H54 (cell line): ENCODE results near the gene PTPRD.

Source experiments
- DNase-seq: peaks from one replicate; pipeline ENCODE4 v3.0.0; 2011; ENCODE audit warnings: low spot score, mixed read lengths; ENCODE audit not compliant: insufficient read length
- FAIRE-seq: peaks from 3 replicates; lab custom pipeline; 2011; peaks lifted over from hg19 to GRCh38; lab: Jason Lieb, UNC
- POLR2A ChIP-seq: IDR thresholded peaks from 2 replicates; pipeline ENCODE4 v1.6.1; 2011; ENCODE audit warnings: low read depth, mild to moderate bottlenecking, low read length

Gene PTPRD

DNA sequence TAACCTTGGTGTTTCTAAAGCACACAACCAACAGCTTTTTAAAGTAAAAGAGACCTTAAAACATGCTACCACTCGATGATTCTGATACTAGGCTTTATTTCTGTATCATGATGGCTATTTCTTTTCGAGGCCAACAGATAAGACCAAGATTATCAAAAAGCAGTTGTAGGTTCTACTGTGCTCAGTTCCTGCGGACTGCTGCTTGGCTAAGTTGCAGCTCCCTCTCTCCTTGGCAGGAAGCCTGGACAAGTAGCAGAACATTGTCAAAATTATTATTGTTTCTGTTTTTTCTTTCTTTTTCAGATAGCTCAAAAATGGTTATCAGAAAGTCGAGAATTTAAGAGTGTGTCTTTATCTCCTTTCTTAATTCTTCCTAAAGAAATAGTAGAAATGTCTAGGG lies 607.6 kb downstream of the PTPRD start:
- DNase-seq, result no peak
- no peak for FAIRE-seq
- TF ChIP-seq POLR2A, result no peak

DNA sequence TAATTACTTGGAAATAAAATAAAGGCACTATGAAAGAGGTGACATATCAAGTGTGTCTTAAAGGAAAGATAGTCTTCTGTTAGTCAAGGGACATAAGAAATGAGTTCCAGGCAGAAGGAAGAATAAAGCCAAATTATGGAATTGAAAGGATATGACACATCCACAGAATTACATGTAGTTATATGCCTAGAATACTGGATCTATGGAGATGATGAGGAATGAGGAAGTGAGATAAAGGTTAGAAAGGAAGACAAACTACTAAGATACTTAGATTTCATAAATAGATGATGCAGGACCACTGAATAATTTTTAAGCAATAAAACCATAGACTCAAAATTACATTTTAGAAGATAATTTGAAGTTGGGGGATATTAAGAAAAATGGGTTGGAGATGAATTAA lies 609.8 kb downstream of the PTPRD start:
- DNase-seq (no peak), FAIRE-seq (no peak)
- no peak for TF ChIP-seq POLR2A

DNA sequence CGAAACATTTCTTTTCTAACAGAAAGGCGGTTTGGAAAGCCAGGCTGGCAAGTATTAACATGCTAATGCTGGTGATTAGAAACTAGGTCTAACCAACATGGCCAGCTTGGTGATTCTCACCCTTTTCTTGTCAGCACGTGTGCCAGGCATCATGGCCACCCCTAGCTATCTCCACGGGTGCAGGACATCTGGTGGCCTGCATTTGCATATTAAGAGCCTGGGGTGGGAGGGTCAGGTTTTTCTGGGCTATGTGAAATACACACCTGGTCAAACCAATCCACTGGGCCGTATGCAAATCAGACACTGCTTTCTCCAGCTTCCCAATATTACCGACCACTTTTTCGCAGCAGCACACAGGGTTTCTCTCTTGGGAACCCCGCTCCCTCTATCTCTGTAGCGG lies 612.1 kb downstream of the PTPRD start:
- no peak for TF ChIP-seq POLR2A
- DNase-seq (no peak), FAIRE-seq (no peak)

DNA sequence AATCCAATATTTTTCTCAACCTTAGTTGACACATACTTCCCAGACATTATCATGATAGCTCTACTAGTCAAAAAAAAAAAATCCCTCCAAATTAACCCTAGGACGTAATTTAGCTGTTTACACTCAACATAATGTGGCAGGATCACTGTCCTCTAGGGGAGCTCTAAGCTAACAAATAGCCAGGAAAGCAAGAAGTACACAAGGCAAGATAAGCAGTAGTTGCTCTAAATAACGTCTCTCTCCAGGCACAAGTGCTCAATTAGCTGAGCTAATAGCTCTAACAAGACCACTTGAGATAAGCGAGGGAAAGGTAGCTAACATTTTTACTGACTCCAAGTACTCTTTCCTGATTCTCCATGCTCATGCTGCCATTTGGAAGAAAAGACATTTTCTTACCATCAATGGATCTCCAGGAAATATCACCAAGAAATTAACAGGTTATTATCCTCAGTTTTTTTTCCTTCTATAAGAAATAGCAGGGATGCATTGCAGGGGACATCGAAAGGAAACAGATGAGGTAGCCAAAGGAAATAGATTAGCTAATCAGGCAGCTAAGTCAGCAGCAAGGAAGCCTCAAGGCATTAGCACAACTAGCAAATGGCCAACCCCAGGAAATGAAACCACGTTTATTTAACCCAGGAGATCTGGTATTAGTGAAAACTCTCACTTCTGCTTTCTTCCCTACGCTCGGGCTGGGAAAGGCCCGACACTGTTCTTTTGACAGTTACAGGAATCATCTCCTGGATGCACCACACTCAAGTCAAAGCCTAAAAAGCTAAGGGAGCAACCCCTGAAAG lies 614.1 kb downstream of the PTPRD start:
- FAIRE-seq (peak; percentile 72), DNase-seq (no peak)
- no peak for TF ChIP-seq POLR2A

DNA sequence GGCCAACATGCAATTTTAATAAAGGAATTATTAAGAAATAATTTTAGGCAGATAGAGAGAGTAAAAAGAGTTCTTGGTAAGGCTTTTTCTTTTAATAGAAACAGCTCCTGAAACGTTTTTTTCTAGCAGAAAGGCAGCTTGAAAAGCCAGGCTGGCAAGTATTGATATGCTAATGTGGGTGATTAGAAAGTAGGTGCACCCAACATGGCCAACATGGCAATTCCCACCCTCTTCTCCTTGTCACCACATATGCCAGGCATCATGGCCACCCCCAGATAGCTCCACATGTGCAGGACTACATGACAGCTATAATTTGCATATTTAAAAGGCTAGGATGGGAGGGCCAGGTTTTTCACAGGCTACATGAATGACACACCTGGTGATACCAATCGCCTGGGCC lies 615.2 kb downstream of the PTPRD start:
- FAIRE-seq, result no peak
- TF ChIP-seq POLR2A, result no peak
- no peak for DNase-seq

DNA sequence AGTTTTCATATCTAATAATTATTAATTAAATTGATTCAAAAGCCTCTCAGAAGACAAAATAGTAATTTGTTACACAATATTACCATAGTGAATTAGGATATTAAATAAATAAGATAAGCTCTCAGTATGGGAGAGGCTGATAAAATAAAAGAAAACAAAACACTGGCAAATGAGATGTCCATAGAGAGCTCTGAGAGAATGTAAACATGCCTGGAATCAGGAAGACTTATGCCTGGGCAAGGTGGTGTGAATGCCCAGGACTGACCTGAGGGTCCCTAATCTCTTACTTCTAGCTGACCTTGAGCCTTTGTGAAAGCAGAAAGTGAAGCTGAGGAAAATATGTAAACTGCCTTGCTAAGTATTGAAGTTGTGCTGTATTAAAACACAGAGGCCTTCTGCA lies 616.5 kb downstream of the PTPRD start:
- TF ChIP-seq POLR2A, result no peak
- DNase-seq (no peak), FAIRE-seq (no peak)

DNA sequence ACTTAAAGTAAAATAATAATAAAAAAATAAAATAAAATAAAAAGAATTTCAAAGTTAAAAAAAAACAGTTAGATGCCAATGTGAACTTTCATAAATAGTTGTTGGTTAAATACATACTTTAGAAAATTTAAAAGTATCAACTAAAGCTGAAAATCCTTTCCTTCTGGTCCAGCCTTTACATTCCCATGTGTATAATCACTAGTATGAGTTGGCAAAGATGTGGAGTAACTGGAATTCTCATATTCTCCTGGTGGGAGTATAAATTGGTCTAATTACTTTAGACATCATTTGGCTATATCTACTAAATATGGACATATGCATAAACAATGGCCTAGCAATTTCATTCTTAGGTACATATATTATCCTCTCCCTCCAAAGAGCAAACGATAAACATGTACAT lies 619.9 kb downstream of the PTPRD start:
- DNase-seq (no peak), FAIRE-seq (no peak)
- TF ChIP-seq POLR2A, result no peak

DNA sequence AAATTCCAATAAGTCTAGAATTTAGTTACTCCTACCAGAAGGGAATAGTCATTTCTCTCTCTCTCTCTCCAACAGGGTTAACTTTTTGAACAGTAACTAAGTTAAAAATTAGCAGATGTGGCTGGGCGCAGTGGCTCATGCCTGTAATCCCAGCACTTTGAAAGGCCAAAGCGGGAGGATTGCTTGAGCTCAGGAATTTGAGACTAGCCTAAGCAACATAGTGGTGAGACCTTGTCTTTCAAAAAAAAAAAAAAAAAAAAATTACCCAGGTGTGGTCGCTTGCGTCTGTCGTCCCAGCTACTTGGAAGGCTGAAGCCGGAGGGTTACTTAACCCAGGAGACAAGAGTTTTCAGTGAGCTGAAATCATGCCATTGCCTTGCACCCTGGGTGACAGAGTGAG lies 639.7 kb downstream of the PTPRD start:
- DNase-seq (no peak), FAIRE-seq (no peak)
- TF ChIP-seq POLR2A, result no peak

DNA sequence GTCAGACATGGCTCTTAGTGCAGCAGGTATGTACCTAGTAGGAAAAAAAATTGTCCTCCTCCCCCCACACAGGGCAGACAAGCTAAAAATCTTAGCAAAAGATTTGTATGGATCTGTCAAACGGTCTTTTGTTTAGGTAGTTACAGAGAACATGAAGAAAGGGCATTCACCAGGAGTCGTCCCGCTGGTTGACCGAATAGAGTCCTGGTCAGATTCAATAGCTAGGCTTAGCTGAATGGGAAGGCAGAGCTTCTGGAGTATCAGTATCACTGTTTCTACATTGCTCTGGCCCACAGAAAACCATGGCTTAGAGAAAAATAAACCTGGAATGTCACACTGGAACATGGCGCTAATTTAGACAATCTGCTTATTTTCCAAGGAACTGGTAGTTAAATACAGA lies 642.3 kb downstream of the PTPRD start:
- no peak for DNase-seq
- TF ChIP-seq POLR2A, result no peak

DNA sequence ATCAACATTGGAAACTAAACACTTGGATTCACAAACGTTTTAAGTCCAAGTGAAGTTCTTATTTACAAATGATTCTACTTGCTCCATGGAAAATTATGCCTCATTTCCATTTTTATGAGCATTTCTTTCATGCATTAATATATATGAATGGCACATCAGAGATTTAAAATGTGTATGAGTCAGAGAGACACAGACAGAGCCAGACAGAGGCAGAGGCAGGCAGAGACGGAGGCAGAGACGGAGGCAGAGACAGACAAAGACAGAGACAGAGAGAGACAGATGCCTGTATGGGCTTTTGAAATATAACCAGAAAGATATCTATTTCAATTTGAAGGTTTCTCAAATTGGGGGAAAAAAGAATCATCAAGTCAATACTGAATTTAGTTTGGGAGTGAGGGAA lies 649.0 kb downstream of the PTPRD start:
- FAIRE-seq (no peak), DNase-seq (no peak)
- TF ChIP-seq POLR2A, result no peak

More for the DNA sequence above, 642.3 kb downstream of the PTPRD start:
- no peak for FAIRE-seq

DNA sequence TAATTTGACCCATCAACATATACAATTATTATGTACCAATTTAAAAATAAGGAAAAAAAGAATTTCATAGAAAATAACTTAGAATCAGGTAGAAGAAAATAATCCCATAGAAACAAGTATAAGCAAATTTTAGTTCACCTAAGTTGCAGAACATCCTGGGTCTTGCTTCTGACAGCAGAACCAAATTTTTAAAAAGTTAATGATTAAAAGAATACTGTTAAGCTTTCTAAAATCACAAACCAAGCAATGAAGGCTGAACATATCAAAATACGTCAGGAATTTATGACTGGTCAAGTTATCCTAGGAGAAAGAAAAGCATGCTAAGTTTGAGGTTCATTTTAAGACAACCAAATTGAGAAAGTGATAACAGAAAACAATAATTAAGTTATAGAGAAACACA lies 650.9 kb downstream of the PTPRD start:
- DNase-seq (no peak), FAIRE-seq (no peak)
- TF ChIP-seq POLR2A, result no peak

DNA sequence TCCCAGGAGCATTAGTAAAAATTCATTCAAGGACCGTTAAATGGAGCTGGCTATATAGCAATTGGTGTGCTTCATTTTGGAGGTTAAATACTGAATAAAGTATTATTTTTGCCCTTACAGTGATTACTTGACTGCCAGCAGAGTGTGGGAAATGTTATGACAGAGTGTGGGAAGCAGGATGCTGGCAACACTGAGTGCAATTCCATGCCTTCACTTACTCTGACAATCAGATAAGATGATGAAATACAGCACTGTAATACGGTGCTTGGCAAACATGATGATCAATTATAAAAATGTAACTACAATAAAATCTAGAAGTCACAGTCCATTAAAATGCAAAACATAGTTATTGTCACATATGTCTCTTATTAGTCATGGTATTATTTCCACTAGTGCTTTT lies 651.3 kb downstream of the PTPRD start:
- TF ChIP-seq POLR2A, result no peak
- DNase-seq, result no peak
- FAIRE-seq, result no peak

DNA sequence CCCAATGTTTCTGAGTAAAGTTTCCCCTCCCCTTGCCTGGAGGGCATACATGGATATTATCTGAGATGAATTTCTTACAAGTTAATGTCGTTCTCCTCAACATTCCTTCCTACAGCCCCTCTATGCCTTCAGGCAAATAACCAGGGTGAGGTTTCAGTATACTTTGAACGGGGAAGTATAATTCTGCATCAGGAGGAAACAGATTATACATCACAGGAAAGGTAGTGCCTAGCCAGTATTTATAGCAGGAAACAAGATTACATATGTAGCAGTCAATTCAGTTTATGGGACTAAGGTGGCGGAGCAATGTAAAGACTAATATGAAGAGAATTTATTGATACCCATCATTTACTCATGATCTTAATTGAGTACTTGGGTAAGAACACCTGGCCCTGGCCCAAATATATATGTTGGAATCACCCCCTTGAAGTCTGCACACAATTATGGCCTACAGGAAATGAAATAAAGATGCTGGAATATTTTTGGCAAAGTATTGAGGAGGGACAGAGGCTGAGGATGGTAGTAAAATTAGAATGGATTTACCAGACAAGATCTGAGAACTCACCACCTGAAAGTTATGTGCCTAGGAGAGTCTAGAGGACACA lies 661.1 kb downstream of the PTPRD start:
- no peak for TF ChIP-seq POLR2A
- DNase-seq (no peak), FAIRE-seq (no peak)

DNA sequence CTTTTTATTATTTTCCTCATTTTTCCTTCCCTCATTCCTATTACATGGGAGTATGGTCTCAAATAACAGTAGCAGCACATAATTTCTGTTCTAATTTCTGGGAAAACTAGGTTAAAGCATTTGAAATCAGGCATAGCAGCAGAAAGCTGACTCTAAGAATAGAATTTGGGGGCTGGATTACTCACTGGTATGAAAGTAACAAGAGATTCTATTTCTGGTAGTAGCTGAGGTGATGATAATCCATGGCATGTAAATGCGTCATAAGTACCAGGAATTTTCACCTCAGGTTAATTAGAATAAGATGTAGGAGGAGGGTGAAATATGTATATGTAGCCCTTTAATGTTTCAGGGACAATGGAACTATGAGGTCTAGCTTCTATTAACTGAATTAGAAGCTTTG lies 662.0 kb downstream of the PTPRD start:
- no peak for TF ChIP-seq POLR2A
- DNase-seq (no peak), FAIRE-seq (no peak)

DNA sequence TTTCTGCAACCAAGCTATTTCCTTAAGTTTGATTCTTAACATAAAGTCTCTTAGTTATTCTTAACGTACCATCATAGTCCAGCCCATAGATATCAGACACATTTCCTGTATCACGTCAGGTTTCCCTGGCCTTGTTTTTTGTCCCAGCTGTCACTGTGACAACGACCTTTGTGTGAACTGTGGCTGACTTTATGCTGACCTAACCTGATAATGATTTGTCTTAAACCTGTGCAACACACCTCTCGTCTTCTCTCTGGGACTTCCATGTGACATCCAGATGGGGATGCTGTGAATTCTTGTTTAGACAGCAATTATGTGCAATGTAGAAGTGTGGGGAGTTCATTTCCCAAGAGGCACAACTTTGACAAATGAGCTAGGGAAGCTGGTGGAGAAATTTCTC lies 662.8 kb downstream of the PTPRD start:
- DNase-seq (no peak), FAIRE-seq (no peak)
- TF ChIP-seq POLR2A, result no peak
